Endothelial cell (in vitro differentiated cells): ENCODE results near the gene NKX2-4. TPM values are rescaled to one million over a fixed set of nuclear protein-coding genes. Genes with fewer than 3 reads are reported as not detected.

ENCODE experiments used
- DNase-seq: peaks from one replicate; pipeline ENCODE4 v3.0.0; 2021; ENCODE audit warnings: low spot score
- H3K27ac Mint-ChIP-seq: one replicate; pipeline ENCODE4 v1.8.0; 2021; ENCODE audit warnings: mixed read lengths, inconsistent platforms; ENCODE audit not compliant: unreplicated experiment
- H3K27me3 Mint-ChIP-seq: one replicate; pipeline ENCODE4 v1.8.0; 2021; ENCODE audit warnings: mild to moderate bottlenecking, moderate library complexity, mixed read lengths, inconsistent platforms; ENCODE audit not compliant: unreplicated experiment
- H3K36me3 Mint-ChIP-seq: one replicate; pipeline ENCODE4 v1.8.0; 2021; ENCODE audit warnings: mild to moderate bottlenecking, low read depth, mixed read lengths, inconsistent platforms; ENCODE audit not compliant: unreplicated experiment
- H3K4me1 Mint-ChIP-seq: one replicate; pipeline ENCODE4 v1.8.0; 2021; ENCODE audit warnings: mild to moderate bottlenecking, mixed read lengths, inconsistent platforms; ENCODE audit not compliant: unreplicated experiment
- H3K4me3 Mint-ChIP-seq: one replicate; pipeline ENCODE4 v1.8.0; 2021; ENCODE audit warnings: mild to moderate bottlenecking, mixed read lengths, inconsistent platforms; ENCODE audit not compliant: unreplicated experiment
- H3K9me3 Mint-ChIP-seq: one replicate; pipeline ENCODE4 v1.8.0; 2021; ENCODE audit warnings: mixed read lengths, inconsistent platforms; ENCODE audit not compliant: unreplicated experiment
- long read RNA-seq: library from polyadenylated mRNA; unstranded; transcript quantifications from one replicate; pipeline ENCODE4 v2.0.0, GENCODE V29; 2020; ENCODE audit not compliant: unreplicated experiment
- total RNA-seq: library from RNA; stranded (reverse); fragmentation: NEBNext Ultra II Directional; extraction: Animal tissue kit (Norgen Biotek cat#: 25700); gene quantifications from one replicate; pipeline ENCODE4 v1.2.1, GENCODE V29; 2021; ENCODE audit not compliant: unreplicated experiment
- TF ChIP-seq, protein P1 (sequence below): fragments of 200-600 bp; sonication (generic); IDR thresholded peaks from one replicate; pipeline ENCODE4 v1.5.0; 2021; ENCODE audit warnings: antibody characterized with exemption; ENCODE audit not compliant: unreplicated experiment

NKX2-4 gene
- total RNA-seq = not detected
- long read RNA-seq = 0 reads

DNA sequence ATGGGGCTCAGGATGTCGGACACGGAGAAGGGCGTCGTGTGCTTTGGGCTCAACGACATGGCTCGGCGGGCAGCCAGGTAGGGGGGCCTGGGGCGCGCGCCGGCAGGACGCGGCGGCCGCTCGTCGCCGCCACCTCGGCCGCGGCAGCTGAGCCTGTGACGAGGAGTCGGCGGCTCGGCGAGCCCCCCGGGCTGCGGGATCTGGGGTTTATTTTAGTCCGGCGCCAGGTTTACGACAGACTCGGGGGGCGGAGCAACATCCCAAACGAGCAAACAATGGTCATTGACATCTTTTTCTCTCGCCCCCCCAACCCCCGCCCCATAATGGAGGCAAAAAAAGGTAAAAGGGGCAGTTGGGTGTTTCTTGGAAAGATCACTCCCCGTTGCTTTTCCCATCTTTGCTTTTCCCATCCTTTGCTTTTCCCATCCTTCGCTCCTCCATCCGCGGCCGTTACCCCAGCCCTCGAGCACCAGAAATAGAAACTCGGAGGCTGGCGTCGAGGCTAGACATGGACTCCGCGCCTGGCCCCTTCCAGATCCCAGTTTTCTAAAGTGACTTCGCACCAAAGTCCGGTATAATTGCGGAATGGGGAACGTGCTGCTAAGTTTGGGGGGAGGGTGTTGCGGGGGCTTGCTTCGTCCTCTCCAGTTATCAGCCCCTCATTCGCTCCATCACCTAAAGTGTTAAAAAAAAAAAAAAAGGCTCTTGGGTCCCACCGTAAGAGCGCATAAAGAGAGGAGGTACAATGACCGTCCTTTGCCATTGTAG lies at the start of gene NKX2-4:
Gene NKX2-4, minus strand, starts transcription at position 186 of the 768 bp plus-strand sequence. Its CDS starts 127 bp downstream, at position 59.
- TF ChIP-seq, protein P1, sequence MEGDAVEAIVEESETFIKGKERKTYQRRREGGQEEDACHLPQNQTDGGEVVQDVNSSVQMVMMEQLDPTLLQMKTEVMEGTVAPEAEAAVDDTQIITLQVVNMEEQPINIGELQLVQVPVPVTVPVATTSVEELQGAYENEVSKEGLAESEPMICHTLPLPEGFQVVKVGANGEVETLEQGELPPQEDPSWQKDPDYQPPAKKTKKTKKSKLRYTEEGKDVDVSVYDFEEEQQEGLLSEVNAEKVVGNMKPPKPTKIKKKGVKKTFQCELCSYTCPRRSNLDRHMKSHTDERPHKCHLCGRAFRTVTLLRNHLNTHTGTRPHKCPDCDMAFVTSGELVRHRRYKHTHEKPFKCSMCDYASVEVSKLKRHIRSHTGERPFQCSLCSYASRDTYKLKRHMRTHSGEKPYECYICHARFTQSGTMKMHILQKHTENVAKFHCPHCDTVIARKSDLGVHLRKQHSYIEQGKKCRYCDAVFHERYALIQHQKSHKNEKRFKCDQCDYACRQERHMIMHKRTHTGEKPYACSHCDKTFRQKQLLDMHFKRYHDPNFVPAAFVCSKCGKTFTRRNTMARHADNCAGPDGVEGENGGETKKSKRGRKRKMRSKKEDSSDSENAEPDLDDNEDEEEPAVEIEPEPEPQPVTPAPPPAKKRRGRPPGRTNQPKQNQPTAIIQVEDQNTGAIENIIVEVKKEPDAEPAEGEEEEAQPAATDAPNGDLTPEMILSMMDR = no peak
- Mint-ChIP-seq H3K27me3 (peaks cover 15% of the 10 kb centered on the region), H3K4me1 (peaks cover 2% of the 10 kb centered on the region), H3K27ac (no peak within 1 kb of the TSS), H3K9me3 (no peaks in the 10 kb centered on the region), H3K36me3 (no peaks in the 10 kb centered on the region), H3K4me3 (no peak within 1 kb of the TSS)
- DNase-seq = no peak

DNA sequence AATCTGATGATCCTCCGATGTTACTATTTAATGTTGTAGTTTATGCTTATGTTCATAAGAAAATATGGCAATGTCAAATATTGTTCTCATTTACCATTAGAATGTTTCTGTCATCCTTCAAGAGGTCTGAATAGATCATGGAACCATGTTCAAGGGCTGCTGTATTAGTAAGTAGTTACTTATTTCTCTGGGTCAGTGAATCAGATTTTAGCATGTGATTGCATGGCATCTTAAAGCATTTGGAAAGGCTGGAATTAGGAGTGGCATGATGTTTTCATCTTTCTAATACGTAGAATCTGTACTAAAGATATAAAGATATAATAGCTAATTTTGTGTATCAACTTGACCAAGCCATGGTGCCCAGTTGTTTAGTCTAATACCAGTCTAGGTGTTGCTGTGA lies 40.5 kb upstream of the NKX2-4 start:
- no peak overlapping the region for H3K4me3 Mint-ChIP-seq
- H3K9me3 Mint-ChIP-seq = no peaks in the 10 kb centered on the region
- TF ChIP-seq, protein P1 = no peak
- H3K27me3 Mint-ChIP-seq = peaks cover 2% of the 10 kb centered on the region
- H3K27ac Mint-ChIP-seq = no peak overlapping the region
- H3K36me3 Mint-ChIP-seq = no peaks in the 10 kb centered on the region
- H3K4me1 Mint-ChIP-seq = no peaks in the 10 kb centered on the region
- DNase-seq = no peak

DNA sequence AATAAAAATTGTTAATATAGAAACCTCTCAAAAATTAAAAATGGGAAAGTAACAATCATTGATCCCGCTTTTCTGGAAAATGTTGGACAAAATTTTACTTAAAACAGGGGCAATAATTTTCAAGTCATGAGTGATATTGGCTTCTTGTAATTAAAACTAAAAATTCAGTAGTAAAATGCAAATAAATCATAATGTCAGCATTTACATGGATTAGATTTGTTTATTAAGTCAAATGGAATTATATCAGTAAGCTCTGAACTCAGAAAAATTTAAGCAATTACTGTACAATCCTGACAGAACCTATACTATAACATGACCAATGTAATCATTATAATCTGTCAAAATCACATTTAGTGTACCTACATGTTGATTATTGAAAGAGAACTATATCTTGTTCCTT lies 39.9 kb upstream of the NKX2-4 start:
- Mint-ChIP-seq H3K4me3 (no peak overlapping the region), H3K9me3 (no peaks in the 10 kb centered on the region), H3K36me3 (no peaks in the 10 kb centered on the region), H3K27me3 (peaks cover 2% of the 10 kb centered on the region), H3K4me1 (no peaks in the 10 kb centered on the region), H3K27ac (no peak overlapping the region)
- DNase-seq = no peak
- TF ChIP-seq, protein P1 = no peak

DNA sequence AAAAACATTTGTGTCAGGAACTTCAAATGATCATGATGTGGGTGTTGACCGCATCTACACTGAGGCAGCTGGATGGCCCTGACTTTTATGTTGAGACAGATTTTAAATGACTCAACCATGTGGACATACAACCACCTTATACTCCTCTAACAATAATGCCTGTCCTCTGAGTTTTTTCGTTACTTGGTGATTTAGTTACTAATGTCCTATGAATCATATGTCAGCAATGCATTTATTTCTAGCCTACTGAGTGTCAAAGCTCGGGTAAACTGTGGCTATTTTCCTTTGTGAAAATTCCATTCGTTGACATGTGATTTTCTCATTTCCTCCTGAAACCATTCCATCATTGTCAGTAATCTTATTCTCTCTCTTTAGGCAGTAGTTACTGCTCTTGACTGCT lies 38.9 kb upstream of the NKX2-4 start:
- DNase-seq = no peak
- TF ChIP-seq, protein P1 = no peak
- no peaks in the 10 kb centered on the region for H3K36me3 Mint-ChIP-seq
- no peaks in the 10 kb centered on the region for H3K9me3 Mint-ChIP-seq
- no peaks in the 10 kb centered on the region for H3K4me1 Mint-ChIP-seq
- H3K4me3 Mint-ChIP-seq = no peak overlapping the region
- peaks cover 2% of the 10 kb centered on the region for H3K27me3 Mint-ChIP-seq
- H3K27ac Mint-ChIP-seq = no peak overlapping the region

DNA sequence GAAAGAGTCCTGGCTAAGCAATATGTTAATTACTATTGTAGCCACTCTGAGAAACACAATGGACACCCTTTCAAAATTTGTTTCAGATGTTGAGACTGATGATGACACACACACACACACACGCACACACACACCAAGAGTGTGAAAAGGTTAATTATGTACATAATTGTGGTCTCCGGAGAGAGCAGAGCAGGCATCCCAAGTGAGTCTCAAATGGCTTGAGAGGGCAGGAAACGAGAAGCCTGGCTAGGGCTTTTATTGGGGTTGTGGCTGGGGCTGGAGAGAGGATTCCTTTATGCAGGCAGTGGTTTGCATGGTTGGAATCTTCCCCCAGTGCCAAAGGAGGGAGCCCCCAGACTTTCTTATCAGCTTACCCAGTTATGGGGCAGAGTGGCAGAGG lies 38.2 kb upstream of the NKX2-4 start:
- H3K4me1 Mint-ChIP-seq = no peaks in the 10 kb centered on the region
- DNase-seq = no peak
- H3K4me3 Mint-ChIP-seq = no peak overlapping the region
- H3K9me3 Mint-ChIP-seq = no peaks in the 10 kb centered on the region
- no peak overlapping the region for H3K27ac Mint-ChIP-seq
- H3K27me3 Mint-ChIP-seq = peaks cover 2% of the 10 kb centered on the region
- no peaks in the 10 kb centered on the region for H3K36me3 Mint-ChIP-seq
- TF ChIP-seq, protein P1 = no peak
